Uterus (tissue), 2 donors: ENCODE data around the gene UBE2K.
"Not testable (repeated sequence)": the region's sequence is repeated elsewhere in the genome, so short reads cannot be mapped to it uniquely, and the experiment has no call there.

Experiments used
- POLR2A ChIP-seq, 2 donors: fragments of 450-650 bp; IDR thresholded peaks; one replicate each; pipeline ENCODE4 v1.6.1; 2016; ENCODE audit warnings: antibody characterized with exemption in 2 of 2, mild to moderate bottlenecking in 1 of 2, moderate library complexity in 1 of 2
- TF ChIP-seq, protein P1 (sequence below), 4 experiments: fragments of 200-600 bp in 2 of 4; fragments of 450-650 bp in 2 of 4; sonication (generic) in 2 of 4; IDR thresholded peaks; one replicate each; pipeline ENCODE4 v1.5.1; 2016 to 2019; ENCODE audit warnings: antibody characterized with exemption in 4 of 4, mild to moderate bottlenecking in 2 of 4, moderate library complexity in 1 of 4

DNA sequence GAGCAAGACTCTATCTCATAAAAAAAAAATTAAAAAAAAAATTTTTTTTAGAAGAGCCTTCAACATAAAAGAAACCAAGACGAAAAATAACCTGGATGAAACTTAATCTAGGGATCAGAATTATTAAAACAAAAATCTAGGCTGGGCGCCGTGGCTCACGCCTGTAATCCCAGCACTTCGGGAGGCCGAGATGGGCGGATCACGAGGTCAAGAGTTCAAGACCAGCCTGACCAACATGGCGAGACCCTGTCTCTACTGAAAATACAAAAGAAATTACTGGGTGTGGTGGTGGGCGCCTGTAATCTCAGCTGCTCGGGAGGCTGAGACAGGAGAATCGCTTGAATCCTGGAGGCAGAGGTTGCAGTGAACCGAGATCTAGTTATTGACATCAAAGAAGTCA lies 95.0 kb downstream of the UBE2K start:
- TF ChIP-seq, protein P1, sequence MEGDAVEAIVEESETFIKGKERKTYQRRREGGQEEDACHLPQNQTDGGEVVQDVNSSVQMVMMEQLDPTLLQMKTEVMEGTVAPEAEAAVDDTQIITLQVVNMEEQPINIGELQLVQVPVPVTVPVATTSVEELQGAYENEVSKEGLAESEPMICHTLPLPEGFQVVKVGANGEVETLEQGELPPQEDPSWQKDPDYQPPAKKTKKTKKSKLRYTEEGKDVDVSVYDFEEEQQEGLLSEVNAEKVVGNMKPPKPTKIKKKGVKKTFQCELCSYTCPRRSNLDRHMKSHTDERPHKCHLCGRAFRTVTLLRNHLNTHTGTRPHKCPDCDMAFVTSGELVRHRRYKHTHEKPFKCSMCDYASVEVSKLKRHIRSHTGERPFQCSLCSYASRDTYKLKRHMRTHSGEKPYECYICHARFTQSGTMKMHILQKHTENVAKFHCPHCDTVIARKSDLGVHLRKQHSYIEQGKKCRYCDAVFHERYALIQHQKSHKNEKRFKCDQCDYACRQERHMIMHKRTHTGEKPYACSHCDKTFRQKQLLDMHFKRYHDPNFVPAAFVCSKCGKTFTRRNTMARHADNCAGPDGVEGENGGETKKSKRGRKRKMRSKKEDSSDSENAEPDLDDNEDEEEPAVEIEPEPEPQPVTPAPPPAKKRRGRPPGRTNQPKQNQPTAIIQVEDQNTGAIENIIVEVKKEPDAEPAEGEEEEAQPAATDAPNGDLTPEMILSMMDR (IDR thresholded peaks at IDR 0.05), result not testable (repeated sequence)
- not testable (repeated sequence) for TF ChIP-seq POLR2A (IDR thresholded peaks at IDR 0.05)
